ENCODE results near the gene ABCB8. TPM values are rescaled to one million over a fixed set of nuclear protein-coding genes. Genes with fewer than 3 reads are reported as not detected.
A peak's percentile ranks its signal among the peaks of the same experiment; 100 is the strongest.

The ABCB8 gene
- total RNA-seq, 4 donors from 2014 or later: 29.5 to 42.3 (median 31.9) TPM

DNA sequence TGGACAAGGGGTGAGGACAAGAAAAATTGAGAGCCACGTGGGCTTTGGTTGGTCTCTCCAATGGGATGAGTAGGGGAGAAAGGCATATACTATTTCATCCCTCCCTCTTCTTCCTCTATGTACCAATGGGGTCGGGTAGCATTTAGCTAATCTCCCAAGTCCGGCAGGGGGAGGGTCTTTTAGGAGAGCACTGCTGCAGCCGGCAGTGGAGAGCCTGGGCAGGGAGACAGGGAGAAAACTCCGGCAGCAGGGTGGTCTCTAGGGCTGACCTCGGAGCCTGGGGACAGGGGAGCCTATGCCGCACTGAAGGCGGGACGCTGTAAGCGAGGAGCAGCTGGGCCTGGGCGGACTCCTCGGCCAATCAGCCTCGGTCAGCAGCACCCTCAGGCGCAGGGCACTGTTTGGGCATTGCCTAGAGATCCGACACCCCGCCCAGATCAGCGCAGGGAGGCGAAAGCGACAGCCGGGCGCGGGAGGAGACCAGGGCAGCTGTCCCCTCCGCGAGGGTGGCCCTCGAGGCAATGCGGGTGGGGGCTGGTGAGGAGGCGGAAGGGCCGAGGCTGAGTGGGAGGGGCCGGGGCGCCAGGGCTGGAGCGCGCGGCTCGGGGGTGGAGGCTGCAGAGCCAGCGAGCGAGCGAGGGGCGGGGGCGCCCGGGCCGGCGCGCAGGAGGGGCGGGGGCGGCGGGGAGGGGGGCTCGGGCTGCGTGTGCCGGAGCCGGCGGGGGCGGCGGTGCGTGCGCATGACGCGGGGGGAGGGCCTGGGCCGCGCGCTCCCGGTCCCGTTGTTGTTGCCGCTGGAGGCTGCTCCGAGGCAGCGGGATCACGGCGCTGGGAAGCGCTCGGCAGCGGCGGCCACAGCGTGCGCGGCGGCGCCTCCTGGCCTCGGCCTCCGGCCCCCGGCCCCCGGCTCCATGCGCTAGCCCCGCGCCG is 57.7 kb downstream of the ABCB8 start, which contains the start of gene AGAP3:
TSS of gene AGAP3 (plus strand) at position 785 of the 930 bp plus-strand sequence. CDS start 267 bp downstream, outside the sequence.
- Histone ChIP-seq H3K36me3 (no peaks in the 10 kb centered on the region), H3K27ac (peak within 1 kb of the TSS; percentile 88), H3K27me3 (no peaks in the 10 kb centered on the region), H3K9me3 (no peaks in the 10 kb centered on the region), H3K4me3 (peak within 1 kb of the TSS; percentile 62), H3K4me1 (peaks cover 78% of the 10 kb centered on the region)
- DNase-seq (ENCODE audit: low spot score in 2 of 2): peak; percentile 93 to 94
- 2% methylated on average over 8 of the region's 84 CpGs for WGBS
- TF ChIP-seq POLR2A (IDR thresholded peaks at IDR 0.05) (peak in 1 of 2 donors; percentile 20), CTCF (IDR thresholded peaks at IDR 0.05) (no peak)

DNA sequence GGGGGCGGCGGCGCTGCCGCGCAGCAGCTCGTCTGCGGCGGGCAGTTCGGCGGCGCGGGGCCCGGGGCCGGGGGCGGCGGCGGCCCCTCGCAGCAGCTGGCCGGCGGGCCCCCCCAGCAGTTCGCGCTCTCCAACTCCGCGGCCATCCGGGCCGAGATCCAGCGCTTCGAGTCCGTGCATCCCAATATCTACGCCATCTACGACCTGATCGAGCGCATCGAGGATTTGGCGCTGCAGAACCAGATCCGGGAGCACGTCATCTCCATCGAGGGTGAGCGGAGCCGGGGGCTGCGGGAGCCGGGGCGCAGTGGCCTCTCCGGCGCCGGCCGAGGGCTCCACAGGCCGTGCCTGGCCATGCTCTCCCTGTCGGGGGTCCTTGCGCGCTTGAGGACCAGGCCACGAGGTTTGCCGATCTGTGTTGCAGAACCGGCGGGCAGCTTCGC is 58.6 kb downstream of the ABCB8 start:
- Histone ChIP-seq H3K27me3 (no peaks in the 10 kb centered on the region), H3K27ac (peak overlapping the region; percentile 88), H3K36me3 (no peaks in the 10 kb centered on the region), H3K9me3 (no peaks in the 10 kb centered on the region), H3K4me3 (peak overlapping the region; percentile 62), H3K4me1 (peaks cover 78% of the 10 kb centered on the region)
- WGBS: under 1% methylated on average over 27 of the region's 56 CpGs
- no peak for TF ChIP-seq CTCF (IDR thresholded peaks at IDR 0.05)
- TF ChIP-seq POLR2AphosphoS5 (IDR thresholded peaks at IDR 0.05): no peak
- TF ChIP-seq POLR2A (IDR thresholded peaks at IDR 0.05): no peak
- no peak for TF ChIP-seq EP300 (IDR thresholded peaks at IDR 0.05)
- DNase-seq (ENCODE audit: low spot score in 2 of 2): no peak

DNA sequence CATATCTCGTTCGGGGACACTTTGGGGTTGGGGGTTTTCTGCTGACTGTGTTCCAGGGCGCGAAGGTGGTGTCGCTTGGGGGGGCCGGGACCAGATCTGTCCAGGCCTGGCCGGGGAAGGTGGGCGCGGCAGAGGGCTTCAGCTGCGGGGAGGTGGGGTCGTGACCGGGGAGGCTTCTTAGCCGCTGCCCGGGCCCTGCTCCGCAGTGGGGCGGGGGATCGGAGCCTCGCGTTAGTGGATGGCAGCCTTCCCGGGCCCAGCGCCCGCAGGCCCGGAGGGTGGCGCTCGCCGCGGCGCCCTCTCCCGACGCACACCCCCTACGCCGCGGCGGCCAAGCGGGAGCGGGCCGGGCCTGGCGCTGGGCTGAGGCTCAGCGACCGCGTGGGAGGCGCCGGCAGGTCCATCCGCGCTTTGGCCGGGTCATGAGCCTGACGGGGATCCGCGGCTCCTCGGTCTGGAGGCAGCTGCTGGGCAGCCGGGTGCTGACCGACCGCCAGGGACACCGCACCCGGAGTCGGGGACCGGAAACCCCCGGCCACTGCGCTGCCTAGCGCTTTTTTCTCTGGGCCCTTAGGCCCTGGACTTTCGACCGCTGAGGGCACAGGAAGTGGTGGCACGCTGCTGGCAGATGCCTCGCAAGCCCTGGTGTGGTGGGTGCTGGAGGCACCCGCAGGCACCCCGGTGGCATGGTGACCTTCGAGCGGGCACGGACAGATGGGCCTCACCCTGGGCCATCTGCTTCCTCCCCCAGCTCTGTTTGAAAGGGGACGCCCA is 59.2 kb downstream of the ABCB8 start:
- 2% methylated on average over 24 of the region's 70 CpGs for WGBS
- DNase-seq (ENCODE audit: low spot score in 2 of 2): peak in 1 of 2 donors; percentile 81

GRCh38 chr7:151088019-151088855 is 60.0 kb downstream of the ABCB8 start:
- Histone ChIP-seq H3K27me3 (no peaks in the 10 kb centered on the region), H3K4me1 (peaks cover 66% of the 10 kb centered on the region), H3K27ac (peak overlapping the region; percentile 88), H3K9me3 (no peaks in the 10 kb centered on the region), H3K4me3 (peak overlapping the region; percentile 62), H3K36me3 (no peaks in the 10 kb centered on the region)
- WGBS: 20% methylated on average over 16 of the region's 16 CpGs
- DNase-seq (ENCODE audit: low spot score in 2 of 2): no peak
- TF ChIP-seq POLR2A (IDR thresholded peaks at IDR 0.05) (no peak), EP300 (IDR thresholded peaks at IDR 0.05) (no peak), CTCF (IDR thresholded peaks at IDR 0.05) (no peak), POLR2AphosphoS5 (IDR thresholded peaks at IDR 0.05) (no peak)

More for the DNA sequence above, 59.2 kb downstream of the ABCB8 start:
- peak in 1 of 2 donors; percentile 18 for TF ChIP-seq CTCF (IDR thresholded peaks at IDR 0.05)
- TF ChIP-seq POLR2A (IDR thresholded peaks at IDR 0.05): no peak
- Histone ChIP-seq H3K4me3 (peak overlapping the region; percentile 62), H3K9me3 (no peaks in the 10 kb centered on the region), H3K27ac (peak overlapping the region; percentile 88), H3K4me1 (peaks cover 72% of the 10 kb centered on the region), H3K27me3 (no peaks in the 10 kb centered on the region), H3K36me3 (no peaks in the 10 kb centered on the region)
